PC-3 (cell line): ENCODE measurements around the gene KIAA0513.

Experiments used
- EZH2 ChIP-seq: fragments of 300-600 bp; sonication (generic); IDR thresholded peaks from one replicate; pipeline ENCODE4 v1.6.1; 2017; ENCODE audit warnings: antibody characterized with exemption, mild to moderate bottlenecking, low read length; ENCODE audit not compliant: unreplicated experiment
- TF ChIP-seq, protein P1 (sequence below): fragments of 300-600 bp; sonication (generic); conservative IDR thresholded peaks from 2 replicates; pipeline ENCODE4 v1.5.1; 2017; ENCODE audit warnings: antibody characterized with exemption, low read depth, mild to moderate bottlenecking, low read length

DNA sequence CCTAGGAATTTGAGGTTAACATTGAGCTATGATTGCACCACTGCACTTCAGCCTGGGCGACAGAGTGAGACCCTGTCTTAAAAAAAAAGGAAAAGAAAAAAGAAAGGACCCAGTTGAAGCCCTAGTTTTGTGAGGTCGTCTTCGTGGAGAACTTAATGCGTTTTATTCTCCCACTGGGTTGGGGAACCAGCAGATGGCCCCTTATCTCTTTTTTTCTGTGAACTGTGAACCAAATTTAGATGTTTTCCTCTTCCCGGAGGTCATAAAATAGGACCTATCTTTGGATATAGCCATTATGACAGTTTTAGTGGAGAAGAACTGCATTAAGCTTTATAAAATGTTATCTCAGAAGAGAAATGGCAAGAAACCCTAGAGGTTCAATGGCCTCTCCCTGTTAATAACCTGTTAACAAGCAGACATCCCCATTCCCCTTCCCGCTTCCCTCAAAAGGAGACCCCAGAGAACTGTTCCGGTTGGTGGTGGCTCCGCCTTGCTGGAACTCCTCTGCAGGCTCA is 23.5 kb downstream of the KIAA0513 start:
- TF ChIP-seq, protein P1, sequence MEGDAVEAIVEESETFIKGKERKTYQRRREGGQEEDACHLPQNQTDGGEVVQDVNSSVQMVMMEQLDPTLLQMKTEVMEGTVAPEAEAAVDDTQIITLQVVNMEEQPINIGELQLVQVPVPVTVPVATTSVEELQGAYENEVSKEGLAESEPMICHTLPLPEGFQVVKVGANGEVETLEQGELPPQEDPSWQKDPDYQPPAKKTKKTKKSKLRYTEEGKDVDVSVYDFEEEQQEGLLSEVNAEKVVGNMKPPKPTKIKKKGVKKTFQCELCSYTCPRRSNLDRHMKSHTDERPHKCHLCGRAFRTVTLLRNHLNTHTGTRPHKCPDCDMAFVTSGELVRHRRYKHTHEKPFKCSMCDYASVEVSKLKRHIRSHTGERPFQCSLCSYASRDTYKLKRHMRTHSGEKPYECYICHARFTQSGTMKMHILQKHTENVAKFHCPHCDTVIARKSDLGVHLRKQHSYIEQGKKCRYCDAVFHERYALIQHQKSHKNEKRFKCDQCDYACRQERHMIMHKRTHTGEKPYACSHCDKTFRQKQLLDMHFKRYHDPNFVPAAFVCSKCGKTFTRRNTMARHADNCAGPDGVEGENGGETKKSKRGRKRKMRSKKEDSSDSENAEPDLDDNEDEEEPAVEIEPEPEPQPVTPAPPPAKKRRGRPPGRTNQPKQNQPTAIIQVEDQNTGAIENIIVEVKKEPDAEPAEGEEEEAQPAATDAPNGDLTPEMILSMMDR: no peak
- TF ChIP-seq EZH2: no peak
